Effector CD4-positive, alpha-beta T cell (primary cell): ENCODE results near the gene BMAL2.

Experiments used
- DNase-seq: peaks from one replicate; pipeline ENCODE4 v3.0.0-alpha.2; 2020

Gene BMAL2

DNA sequence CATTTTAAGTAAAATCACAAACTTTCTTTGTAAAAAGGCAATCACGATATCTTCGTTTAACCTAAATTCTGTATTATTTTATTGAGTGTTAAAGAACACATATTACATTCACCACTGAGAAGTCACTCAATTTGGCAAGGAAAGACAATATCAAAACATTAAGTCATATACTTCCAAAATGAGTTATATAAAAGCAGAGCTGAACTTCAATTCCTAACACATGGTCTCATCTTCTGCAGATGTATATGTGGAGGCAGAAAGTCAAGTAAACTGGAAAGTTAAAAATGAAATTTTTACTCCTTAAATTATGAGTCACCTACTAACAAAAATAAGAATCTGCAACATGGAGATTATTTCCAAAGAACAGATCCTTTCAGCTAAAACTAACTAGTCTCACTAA is 28.7 kb downstream of the BMAL2 start:
- DNase-seq = no peak

- DNase-seq = no peak
Observed at GRCh38 chr12:27366621-27367020, 34.0 kb downstream of the BMAL2 start.

DNA sequence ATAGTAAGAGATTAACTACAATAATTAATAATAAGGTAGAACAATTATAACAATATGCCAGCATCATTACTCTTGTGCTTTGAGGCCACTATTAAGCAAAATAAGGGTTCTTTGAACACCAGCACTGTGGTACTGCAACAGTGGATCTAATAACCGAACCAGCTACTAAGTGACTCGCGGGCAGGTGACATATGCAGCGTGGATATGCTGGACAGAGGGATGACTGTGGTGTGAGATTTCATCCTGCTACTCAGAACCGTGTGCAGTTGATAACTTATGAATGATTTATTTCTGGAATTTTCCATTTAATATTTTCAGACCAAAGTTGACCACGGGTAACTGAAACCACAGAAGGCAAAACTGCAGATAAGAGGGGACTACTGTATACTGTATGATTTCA is 34.4 kb downstream of the BMAL2 start:
- no peak for DNase-seq

DNA sequence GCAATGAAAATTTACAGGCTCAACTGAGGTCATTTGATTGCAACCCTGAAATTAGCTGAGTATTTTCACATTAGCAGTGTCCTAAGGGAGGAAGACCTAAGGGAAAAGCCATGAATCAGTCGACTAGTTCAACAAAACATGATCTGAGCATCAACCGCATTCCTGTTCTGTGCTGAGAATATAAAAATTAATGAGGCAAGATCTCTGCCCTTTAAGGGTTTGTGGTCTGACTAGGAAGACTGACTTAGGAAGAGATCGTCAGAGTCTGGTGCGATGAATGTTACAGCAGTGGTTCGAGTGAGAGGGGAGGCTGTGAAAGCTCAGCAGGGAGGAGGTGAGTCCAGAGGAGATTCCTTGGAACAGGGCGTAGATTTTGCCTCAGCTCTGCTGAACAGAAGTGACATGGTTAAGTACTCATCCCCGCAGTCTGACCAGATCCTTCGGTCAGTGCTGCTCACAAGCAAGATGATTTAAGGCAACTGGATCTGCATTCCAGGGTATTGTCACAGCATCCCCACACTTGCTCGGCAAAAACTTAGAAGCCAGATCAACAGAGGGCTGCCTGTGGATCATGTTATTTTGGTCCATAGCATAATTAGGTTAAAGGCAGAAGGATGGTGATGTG is 49.6 kb downstream of the BMAL2 start:
- no peak for DNase-seq
